ENCODE data around the gene SPTBN5.

SPTBN5 gene

DNA sequence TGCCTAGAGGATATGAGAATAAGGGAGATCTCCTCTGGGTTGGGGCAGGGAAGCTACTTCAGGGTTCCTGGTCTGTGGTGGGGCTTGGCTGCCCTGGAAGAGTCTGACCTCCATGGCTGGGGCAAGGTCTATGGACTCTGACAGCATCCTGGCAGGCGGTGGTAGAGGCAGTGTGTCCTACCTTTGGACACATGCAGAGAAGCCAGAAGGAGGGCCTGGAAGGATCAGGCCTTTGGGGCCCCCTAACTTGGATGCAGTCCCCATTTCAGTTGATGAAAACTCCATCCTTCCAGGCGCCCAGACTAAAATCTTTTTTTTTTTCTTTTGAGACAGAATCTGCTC is 10.4 kb downstream of the SPTBN5 start:
- no peak for DNase-seq (ENCODE audit: low spot score)

DNA sequence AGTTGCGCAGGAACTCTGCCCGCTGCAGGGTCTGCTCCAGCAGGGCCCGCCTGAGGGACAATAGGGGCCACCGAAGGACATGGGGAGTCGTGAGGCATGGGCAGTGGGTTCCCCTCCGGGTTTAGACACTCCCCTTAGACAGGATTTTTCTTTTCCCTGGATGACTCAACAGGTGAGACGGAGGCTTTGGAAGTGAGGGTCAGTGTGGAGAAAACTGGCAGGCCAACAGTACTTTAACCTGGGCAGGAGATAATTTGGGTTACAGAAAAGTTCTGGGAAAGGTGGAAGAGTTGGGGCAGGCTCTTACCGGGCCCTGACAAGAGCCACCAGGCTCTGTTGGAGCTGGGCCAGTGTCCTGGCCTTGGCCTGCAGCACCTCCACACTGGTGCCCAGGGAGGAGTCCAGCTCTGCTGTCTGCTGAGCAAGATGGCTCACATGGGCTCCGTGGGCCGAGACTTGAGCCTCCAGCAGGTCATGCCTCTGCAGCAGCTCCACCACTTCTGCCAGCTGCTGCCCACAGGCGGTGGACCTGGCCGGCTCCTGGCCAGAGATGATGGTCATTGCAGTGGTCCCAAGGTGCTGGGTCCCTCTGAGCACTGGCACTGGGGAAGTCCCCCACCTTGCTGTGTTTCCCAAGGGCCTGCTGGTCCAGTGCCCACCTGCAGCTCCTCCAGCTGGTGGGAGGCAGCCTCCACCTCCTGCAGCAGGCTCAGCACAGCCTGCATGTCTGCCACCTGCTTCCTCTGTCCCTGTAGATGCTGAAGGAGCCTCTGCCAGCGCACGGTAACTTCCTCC is 11.0 kb downstream of the SPTBN5 start:
- DNase-seq (ENCODE audit: low spot score) = no peak

DNA sequence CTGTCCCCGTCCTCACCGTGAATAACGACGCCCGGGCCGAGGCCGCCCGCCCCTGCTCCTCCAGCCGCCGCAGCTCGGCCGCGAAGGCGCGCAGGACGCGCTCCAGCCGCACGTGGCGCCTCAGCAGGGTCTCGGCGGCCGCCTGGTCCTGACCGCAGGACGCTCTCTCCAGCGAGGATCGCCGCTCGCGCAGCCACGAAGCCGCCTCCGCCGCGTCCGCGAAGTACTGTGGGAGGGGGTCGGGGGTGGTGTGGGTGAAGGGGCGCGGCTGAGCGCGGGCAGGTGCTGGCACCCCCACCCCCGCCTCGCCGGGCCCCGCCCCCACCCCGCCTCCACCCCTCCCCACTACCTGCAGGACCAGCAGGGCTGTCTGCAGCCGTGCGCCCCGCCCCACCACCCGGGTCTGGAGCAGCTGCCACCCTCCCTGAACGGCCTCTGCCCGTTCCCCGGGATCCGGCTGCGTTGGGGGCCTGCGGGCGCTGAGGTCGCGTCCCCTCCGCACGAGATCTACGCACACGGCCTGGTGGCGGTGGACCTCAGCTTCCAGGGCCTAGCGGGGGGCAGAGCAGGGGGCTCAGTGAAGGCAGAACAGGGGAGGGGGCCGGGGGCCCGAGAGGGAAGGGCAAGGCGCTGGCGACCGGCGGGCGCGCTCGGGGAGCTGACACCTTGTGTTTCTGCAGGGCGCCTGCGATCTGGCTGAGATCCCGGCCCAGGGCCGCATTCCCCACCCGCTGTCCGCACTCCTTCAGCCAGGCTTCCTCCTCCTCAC is 11.7 kb downstream of the SPTBN5 start:
- no peak for DNase-seq (ENCODE audit: low spot score)

- no peak for DNase-seq (ENCODE audit: low spot score)
These were observed 12.3 kb downstream of the SPTBN5 start for GRCh38 chr15:41881550-41881919.

DNA sequence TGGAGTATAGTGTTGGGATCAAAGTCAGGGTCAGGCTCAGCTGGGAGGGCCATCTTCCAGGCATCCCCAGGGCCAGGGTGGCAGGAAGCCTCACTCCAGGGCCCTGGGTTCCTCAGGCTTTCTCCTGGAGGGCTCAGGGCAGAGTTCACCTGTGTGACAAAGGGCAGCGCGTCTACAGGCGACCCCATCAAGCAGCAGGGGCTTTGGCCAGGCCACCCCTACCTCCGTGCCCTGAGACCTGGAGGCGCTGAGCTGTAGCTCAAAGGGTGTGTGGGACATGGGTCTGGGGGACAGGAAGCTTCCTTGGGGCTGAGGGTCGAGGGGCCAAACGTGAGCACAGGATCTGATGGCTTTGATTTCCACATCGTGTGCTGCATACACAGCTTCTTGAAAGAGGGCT is 12.8 kb downstream of the SPTBN5 start:
- DNase-seq (ENCODE audit: low spot score) = no peak

DNA sequence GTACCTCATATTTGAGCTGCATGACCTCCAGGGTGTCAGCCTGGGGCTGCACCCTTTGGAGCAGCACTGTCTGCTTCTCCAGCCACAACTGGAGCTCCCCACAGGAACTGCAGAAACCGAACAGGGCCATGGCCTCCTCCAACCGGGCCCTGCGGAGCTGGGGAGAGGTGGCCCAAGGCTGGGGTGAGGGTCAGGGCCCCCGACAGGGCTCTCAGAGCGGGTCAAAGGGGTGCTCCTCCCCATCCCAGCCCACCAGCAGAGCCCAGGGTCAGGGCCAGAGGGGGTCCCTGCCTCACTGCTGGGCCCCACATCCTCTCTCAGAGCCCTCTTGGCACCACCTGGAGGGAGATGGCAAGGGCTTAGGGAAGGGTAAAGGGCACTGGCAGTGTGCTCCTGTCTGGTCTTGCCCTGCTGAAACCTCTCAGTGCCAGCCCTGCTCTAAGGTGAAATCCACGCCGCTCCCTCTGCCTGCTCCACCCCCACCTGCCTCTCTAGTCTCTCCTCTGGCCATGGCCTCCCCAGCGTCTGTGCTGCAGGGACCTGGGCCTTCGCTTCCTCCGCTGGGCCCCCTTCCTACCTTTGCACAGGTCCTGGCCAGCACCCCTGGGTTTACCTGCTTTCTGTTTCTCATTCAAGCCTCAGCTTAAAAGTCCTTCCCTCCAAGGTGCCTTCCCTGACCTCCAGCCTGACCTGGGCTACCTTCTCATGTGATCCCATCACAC is 13.5 kb downstream of the SPTBN5 start:
- DNase-seq (ENCODE audit: low spot score) = no peak

- DNase-seq (ENCODE audit: low spot score) = no peak
These were observed 14.5 kb downstream of the SPTBN5 start for GRCh38 chr15:41879321-41879845.

- no peak for DNase-seq (ENCODE audit: low spot score)
These were observed 15.5 kb downstream of the SPTBN5 start for GRCh38 chr15:41878355-41878699.

DNA sequence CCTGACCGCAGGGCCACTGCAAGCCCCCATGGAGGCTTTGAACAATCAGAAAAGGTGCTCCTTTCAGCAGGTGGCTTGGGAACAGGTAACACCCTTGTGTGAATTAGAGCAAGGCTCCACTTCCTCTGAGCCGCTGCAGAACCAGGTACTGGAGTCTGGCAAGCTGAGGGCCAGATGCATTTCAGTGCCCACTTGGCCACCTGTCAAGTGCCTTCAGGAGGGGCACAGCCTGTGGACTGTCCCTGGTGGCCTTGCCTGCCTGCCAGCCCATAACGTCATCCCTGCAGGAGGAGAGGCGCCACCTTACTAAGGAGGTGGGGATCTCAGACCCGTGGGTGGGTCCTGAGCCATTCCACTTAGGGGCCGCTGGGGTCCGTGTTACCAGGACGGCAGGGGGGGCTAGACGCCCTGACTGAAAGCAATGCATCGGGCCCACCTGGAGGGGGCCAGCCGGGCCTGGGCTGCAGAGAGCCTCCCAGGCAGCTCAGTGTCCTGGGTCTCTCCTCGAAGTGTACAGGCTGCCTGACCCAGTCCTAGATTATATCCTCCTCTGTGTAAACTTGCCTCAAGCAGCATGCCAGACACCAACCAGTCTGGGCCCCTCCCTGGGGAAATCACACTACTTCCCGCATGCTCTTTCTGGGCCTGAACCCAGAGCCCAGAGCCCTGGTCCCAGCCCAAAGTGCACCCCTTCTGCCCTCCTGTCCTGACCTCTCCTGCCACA is 16.1 kb downstream of the SPTBN5 start:
- DNase-seq (ENCODE audit: low spot score) = no peak

DNA sequence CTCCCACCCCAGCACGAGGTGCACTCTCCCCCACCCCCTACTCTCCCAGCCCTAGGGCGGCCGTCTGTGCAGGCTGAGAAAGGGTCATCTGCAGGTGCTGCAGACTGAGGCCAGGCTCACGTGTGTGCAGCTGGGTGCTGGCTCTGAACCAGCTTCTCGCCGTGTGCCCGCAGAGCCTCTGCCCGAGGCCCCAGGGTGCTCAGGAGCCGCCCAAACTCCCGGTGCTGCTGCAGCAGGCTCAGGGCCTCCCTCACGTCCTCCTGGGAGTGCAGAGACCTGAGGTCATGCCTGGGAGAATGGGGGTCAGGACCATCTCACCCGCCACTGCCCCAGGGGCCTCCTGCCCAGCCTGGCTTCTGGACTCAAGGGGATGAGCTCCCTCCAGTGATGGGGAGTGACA is 17.2 kb downstream of the SPTBN5 start:
- no peak for DNase-seq (ENCODE audit: low spot score)

DNA sequence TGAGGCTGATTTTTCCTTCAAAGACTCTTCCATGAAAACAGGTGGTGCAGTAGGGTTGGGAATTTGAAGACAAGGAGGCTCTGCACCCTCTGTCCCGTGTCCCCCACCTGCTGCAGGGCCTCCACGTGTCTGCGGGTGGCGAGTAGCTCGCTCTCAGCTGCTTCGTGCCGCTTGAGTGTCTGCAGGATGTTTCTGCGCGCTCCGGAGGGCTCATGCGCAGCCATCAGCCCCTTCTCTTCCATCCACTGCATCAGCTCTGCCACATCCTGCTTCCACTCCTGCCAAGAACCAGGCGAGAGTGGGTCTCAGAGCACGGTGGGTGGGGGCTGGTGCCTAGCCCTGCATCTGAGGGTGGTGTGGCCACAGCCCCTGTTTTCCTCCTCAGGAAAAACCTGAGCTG is 17.8 kb downstream of the SPTBN5 start:
- DNase-seq (ENCODE audit: low spot score) = no peak

GRCh38 chr15:41874736-41875135 is 19.1 kb downstream of the SPTBN5 start:
- DNase-seq (ENCODE audit: low spot score) = no peak

GRCh38 chr15:41873711-41874110 is 20.1 kb downstream of the SPTBN5 start:
- no peak for DNase-seq (ENCODE audit: low spot score)

DNA sequence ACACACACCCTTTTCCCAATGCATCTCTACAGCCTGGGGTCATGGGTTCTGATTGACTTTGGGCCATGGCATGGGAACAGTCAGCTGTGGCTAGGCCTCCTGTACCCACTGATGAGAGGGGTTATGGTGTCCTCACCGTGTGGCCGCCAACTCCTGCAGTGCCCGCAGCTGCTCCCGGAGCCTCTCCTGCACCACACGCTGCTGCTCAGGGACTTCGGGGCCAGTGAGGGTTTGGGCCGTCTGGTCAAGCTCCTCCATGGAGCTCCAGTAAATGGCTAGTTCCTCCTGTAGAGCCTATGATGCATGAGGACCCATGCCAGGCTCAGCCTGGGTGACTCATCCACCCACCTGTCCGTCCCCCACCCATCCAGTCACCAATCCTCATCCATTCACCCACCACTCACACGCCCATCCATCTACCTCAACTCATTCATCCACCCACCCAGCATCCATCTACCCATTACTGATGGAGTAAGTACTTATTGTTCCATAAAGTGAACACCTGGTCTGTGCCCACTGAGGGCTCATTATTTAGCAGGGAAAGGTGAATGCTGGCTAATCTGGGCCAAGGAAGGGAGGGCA is 21.6 kb downstream of the SPTBN5 start:
- no peak for DNase-seq (ENCODE audit: low spot score)

- no peak for DNase-seq (ENCODE audit: low spot score)
These were observed 22.5 kb downstream of the SPTBN5 start for GRCh38 chr15:41871175-41871905.

DNA sequence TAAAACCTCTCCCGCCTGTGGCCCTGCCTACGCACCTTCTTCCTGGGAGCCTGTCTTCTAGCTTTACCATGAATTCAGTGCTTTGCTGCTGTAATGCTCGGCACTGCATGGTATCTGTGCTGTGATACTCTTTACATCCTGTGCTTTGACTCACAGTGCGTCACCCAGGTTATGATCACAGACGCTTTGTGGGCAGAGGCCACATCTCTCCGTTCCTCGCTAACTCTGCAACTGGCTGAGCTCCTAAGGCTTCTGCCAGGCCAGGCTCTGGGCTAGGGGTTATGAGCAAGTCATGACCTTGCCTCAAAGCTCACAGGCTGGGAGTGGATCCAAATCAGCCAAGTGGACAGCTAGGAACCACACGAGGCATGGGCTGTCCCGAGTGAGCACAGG is 23.2 kb downstream of the SPTBN5 start:
- no peak for DNase-seq (ENCODE audit: low spot score)

- no peak for DNase-seq (ENCODE audit: low spot score)
These were observed 23.8 kb downstream of the SPTBN5 start for GRCh38 chr15:41869770-41870688.

GRCh38 chr15:41868321-41868720 is 25.5 kb downstream of the SPTBN5 start:
- no peak for DNase-seq (ENCODE audit: low spot score)

DNA sequence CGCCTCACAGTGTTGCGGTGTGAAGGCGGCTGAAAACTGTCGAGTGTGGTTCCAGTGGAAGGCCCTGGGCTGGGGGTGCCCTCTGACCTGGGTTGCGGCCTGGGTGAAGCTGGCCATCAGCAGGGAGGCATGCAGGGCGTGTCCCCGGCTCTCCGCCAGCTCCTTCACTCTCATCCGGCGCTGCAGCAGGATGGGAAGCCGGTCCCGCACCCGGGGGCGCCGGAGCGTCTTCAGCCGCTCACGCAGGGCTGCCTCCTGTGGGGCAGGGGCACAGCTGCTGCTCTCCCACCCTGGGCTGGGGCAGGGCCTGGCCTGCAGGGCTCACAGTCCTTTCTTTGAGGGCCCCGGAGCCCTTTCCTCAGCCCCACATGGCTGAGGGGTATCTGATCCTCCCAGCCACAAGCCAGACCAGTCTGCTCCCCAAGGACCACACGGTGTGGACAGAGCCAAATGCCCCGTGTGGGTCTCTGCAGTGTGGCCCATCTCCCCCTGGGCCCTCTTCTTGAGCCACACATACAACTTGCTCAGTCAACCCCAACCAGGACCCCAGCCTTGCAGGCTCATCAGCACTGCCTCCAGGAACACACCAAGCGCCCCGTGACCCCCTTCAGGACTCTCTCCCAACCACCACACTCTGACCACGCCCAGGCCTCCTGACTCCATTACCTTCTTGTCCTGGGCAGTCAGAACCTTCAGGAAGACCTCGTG is 26.8 kb downstream of the SPTBN5 start:
- DNase-seq (ENCODE audit: low spot score) = no peak
